Testis (tissue), 5 donors: ENCODE results near the gene DDAH1. TPM values are rescaled to one million over a fixed set of nuclear protein-coding genes. Genes with fewer than 3 reads are reported as not detected.
A peak's percentile ranks its signal among the peaks of the same experiment; 100 is the strongest.
"Not testable (repeated sequence)": the region's sequence is repeated elsewhere in the genome, so short reads cannot be mapped to it uniquely, and the experiment has no call there.

Experiments used
- DNase-seq: peaks from one replicate; pipeline ENCODE4 v3.0.0-alpha.2; 2019
- H3K27ac ChIP-seq, 2 donors: fragments of 200-600 bp; sonication (generic); one replicate each; pipeline ENCODE4 v1.5.1; 2019
- H3K27me3 ChIP-seq: fragments of 200-600 bp; sonication (generic); one replicate; pipeline ENCODE4 v1.5.1; 2019
- H3K36me3 ChIP-seq: fragments of 200-600 bp; sonication (generic); one replicate; pipeline ENCODE4 v1.5.1; 2017; ENCODE audit warnings: low read depth; ENCODE audit errors: missing control alignments
- H3K4me1 ChIP-seq: fragments of 200-600 bp; sonication (generic); one replicate; pipeline ENCODE4 v1.5.1; 2019
- H3K4me3 ChIP-seq, 2 donors: fragments of 200-600 bp; sonication (generic); one replicate each; pipeline ENCODE4 v1.5.1; 2017 to 2019
- H3K9me3 ChIP-seq: fragments of 200-600 bp; sonication (generic); one replicate; pipeline ENCODE4 v1.5.1; 2017
- POLR2A ChIP-seq: fragments of 450-650 bp; IDR thresholded peaks from one replicate; pipeline ENCODE4 v1.6.1; 2017; ENCODE audit warnings: antibody characterized with exemption, mild to moderate bottlenecking, moderate library complexity
- WGBS, 2 donors: methylation state at CpG; one replicate each; pipeline ENCODE4 v1.1.5; 2018; 5-methylcytosine and 5-hydroxymethylcytosine counted together
- intact Hi-C: fragments of 100-400 bp; cut with DNase I; formaldehyde crosslinking; loops from one replicate; pipeline ENCODE4 v1.15.1; 2023; ENCODE audit warnings: low total_unique reads
- long read RNA-seq, 2 donors: transcript quantifications; one replicate each; lab custom pipeline, GENCODE V29; 2026
- polyA plus RNA-seq: library from polyadenylated mRNA; stranded (reverse); fragments of 350-450 nt; fragmentation: Illumina TruSeq; extraction: RNeasy Lipid Tissue Mini Kit (QIAGEN cat#74804); gene quantifications from one replicate; pipeline ENCODE4 v1.2.3, GENCODE V29; 2014; ENCODE audit warnings: low read depth, low replicate concordance; ENCODE audit not compliant: insufficient read depth
- total RNA-seq, 2 donors: library from RNA; depleted of rRNA; stranded (reverse); fragments of >200 nt; gene quantifications; one replicate each; pipeline ENCODE4 v1.2.3, GENCODE V29; 2016
- TF ChIP-seq, protein P1 (sequence below), 3 experiments: fragments of 450-650 bp in 2 of 3; fragments of 200-600 bp in 1 of 3; sonication (generic) in 1 of 3; IDR thresholded peaks; one replicate each; pipeline ENCODE4 v1.5.1; 2016 to 2019; ENCODE audit warnings: antibody characterized with exemption in 3 of 3, mild to moderate bottlenecking in 2 of 3, moderate library complexity in 1 of 3

The DDAH1 gene
- 10 to 100 TPM; 54.3 to 71.3 TPM for total RNA-seq
- polyA plus RNA-seq, result 45.3 TPM
- long read RNA-seq, donor 1, transcript DDAH1-201 (6 exons, 3,920 nt), result major isoform, 32 of 32 reads
- long read RNA-seq, donor 1, partial matches to known transcripts, result 0 of 32 reads
- long read RNA-seq, donor 1, other reads (novel, unspliced or antisense), result 0 of 32 reads
- long read RNA-seq, donor 2, transcript DDAH1-201 (6 exons, 3,920 nt), result major isoform, 12 of 12 reads
- long read RNA-seq, donor 2, partial matches to known transcripts, result 0 of 12 reads
- long read RNA-seq, donor 2, other reads (novel, unspliced or antisense), result 0 of 12 reads

DNA sequence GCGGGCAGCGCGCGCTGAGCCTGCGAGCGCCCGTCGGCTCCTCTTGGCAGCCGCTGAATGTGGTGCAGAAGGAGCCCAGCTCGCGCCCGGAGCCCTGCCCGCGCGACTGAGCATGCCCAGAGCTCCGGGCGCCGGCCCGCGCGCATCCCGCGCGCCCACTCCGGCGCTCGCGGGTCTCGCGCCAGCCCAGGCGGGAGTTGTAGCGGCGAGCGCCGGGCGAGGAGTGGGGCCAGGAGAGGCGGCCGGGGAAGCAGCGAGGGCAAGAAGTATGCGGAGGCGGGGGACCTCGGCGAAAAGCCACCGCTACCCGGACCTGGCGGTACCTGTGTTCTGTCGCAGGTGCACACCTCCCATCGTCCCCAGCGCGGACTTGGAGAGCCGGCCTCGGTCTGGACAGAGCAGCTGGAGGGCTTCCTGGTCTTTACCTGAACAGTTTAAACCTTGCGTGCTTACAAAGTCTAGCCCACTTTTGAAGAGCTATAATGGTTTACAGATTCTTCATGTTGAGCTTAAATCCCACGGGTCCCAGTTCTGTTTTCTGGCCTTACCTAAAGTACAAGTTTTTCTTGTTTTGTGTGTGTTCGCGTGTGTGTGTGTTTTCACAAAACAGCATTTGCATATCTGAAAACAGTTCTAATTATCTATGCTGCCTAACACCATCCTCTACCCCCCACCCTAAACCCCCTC lies at the start of gene DDAH1:
DDAH1 (minus strand) TSS at position 61 of the 687 bp plus-strand sequence. CDS start 114 bp downstream, outside the sequence.
- intact Hi-C loops, result no loop called here
- TF ChIP-seq, protein P1, sequence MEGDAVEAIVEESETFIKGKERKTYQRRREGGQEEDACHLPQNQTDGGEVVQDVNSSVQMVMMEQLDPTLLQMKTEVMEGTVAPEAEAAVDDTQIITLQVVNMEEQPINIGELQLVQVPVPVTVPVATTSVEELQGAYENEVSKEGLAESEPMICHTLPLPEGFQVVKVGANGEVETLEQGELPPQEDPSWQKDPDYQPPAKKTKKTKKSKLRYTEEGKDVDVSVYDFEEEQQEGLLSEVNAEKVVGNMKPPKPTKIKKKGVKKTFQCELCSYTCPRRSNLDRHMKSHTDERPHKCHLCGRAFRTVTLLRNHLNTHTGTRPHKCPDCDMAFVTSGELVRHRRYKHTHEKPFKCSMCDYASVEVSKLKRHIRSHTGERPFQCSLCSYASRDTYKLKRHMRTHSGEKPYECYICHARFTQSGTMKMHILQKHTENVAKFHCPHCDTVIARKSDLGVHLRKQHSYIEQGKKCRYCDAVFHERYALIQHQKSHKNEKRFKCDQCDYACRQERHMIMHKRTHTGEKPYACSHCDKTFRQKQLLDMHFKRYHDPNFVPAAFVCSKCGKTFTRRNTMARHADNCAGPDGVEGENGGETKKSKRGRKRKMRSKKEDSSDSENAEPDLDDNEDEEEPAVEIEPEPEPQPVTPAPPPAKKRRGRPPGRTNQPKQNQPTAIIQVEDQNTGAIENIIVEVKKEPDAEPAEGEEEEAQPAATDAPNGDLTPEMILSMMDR (IDR thresholded peaks at IDR 0.05), result no peak
- Histone ChIP-seq H3K4me1 (peaks cover 23% of the 10 kb centered on the region), H3K27me3 (no peaks in the 10 kb centered on the region), H3K27ac (peak within 1 kb of the TSS; percentile 83 to 85), H3K4me3 (peak within 1 kb of the TSS; percentile 66 to 89), H3K36me3 (no peaks in the 10 kb centered on the region), H3K9me3 (no peaks in the 10 kb centered on the region)
- 1 to 3% methylated on average over 9 to 51 of the region's 56 CpGs for WGBS, 2 donors
- peak; percentile 84 for DNase-seq

DNA sequence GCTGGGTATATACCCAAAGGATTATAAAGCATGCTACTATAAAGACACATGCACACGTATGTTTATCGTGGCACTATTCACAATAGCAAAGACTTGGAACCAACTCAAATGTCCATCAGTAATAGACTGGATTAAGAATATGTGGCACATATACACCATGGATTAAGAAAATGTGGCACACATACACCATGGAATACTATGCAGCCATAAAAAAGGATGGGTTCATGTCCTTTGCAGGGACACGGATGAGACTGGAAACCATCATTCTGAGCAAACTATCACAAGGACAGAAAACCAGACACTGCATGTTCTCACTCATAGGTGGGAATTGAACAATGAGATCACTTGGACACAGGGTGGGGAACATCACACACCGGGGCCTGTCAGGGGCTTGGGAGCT lies 49.0 kb upstream of the DDAH1 start:
- WGBS, 2 donors, result 96 to 99% methylated on average over 4 of the region's 4 CpGs

DNA sequence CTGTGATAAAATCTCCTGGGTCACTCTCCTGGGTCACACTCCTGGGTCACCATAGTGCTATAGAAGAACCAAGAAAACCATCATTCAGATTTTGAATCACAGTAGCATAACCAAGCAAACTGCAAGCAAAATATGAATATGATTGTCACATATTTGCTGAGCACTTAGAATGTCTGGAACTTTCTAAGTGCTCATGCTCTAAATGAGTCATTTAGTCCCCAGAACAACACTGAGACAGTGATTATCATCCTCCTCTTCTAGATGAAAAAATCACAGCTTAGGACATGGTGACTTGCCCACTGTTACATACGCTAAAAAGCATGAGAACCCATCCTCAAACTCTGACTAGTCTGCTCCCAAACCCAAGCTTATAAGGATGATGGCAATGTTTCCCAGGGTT lies 39.5 kb upstream of the DDAH1 start:
- no peaks in the 10 kb centered on the region for H3K9me3 ChIP-seq
- intact Hi-C loops, result no loop called here
- H3K4me1 ChIP-seq, result no peaks in the 10 kb centered on the region
- H3K27me3 ChIP-seq, result no peaks in the 10 kb centered on the region
- H3K36me3 ChIP-seq, result no peaks in the 10 kb centered on the region
- no peak overlapping the region for H3K4me3 ChIP-seq
- no peak for TF ChIP-seq POLR2A
- DNase-seq, result no peak
- H3K27ac ChIP-seq, result no peak overlapping the region
- WGBS, 2 donors, result 93 to 96% methylated on average over 1 of the region's 1 CpG

More for the DNA sequence above, 49.0 kb upstream of the DDAH1 start:
- H3K36me3 ChIP-seq, H3K27me3 ChIP-seq, DNase-seq, intact Hi-C loops, H3K9me3 ChIP-seq, H3K4me1 ChIP-seq, H3K4me3 ChIP-seq, H3K27ac ChIP-seq: not testable (repeated sequence)

DNA sequence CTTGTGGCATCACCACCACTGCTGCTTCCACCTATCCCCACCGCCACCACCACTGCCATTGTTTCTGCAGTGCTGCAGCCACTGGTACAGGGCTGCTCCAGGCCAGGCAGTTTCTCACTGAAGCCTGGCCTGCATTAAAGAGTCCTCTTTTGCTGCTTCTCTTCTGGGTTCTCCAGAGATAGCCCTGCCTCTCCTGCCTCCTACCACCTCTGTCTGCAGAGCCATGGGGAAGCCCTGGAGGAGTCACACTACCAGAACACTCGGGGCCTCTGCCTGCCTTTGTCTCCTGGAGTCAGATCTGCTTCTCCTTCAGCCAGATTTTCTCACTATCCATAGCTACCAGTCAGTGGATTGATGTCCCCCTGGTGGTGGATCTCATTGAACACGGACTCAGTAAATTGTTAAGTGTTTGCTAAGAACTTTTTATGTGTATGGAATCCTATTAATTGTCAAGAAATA lies 37.7 kb upstream of the DDAH1 start:
- H3K27ac ChIP-seq, result no peak overlapping the region
- no peak overlapping the region for H3K4me3 ChIP-seq
- DNase-seq, result peak; percentile 89
- intact Hi-C loops, result no loop called here
- 51 to 55% methylated on average over 3 of the region's 3 CpGs for WGBS, 2 donors
- no peaks in the 10 kb centered on the region for H3K9me3 ChIP-seq
- H3K4me1 ChIP-seq, result no peaks in the 10 kb centered on the region
- H3K36me3 ChIP-seq, result no peaks in the 10 kb centered on the region
- H3K27me3 ChIP-seq, result no peaks in the 10 kb centered on the region
- TF ChIP-seq, protein P1 (IDR thresholded peaks at IDR 0.05), result peak; percentile 66 to 72 (median 70)
- TF ChIP-seq POLR2A, result no peak

DNA sequence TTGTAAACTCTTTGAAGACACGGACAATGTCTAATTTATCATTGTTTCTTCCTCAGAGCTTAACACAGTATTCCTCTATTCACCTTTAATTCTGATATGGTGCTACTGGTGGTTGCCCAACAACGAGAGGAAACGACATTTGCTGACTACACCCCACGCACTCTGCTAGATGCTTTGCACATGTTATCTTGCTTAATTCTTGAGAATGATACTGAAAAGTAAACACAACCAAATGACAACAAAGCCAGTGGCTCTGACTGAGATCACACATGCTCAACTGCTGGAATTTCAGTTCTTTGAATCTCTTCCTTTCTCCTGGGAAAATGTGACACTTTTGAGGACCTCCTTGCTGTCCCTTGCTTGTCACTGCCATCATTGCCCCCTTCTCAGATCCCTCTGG lies 37.2 kb upstream of the DDAH1 start:
- intact Hi-C loops, result no loop called here
- H3K27ac ChIP-seq, result no peak overlapping the region
- 62 to 67% methylated on average over 4 of the region's 4 CpGs for WGBS, 2 donors

More for the DNA sequence above, 37.2 kb upstream of the DDAH1 start:
- Histone ChIP-seq H3K9me3 (no peaks in the 10 kb centered on the region), H3K27me3 (no peaks in the 10 kb centered on the region), H3K4me3 (no peak overlapping the region), H3K36me3 (no peaks in the 10 kb centered on the region), H3K4me1 (no peaks in the 10 kb centered on the region)
- no peak for TF ChIP-seq POLR2A
- TF ChIP-seq, protein P1 (IDR thresholded peaks at IDR 0.05), result no peak
- DNase-seq, result no peak
